GM12878 (cell line): ENCODE measurements around the gene TBKBP1. TPM values are rescaled to one million over a fixed set of nuclear protein-coding genes. Genes with fewer than 3 reads are reported as not detected.
A peak's percentile ranks its signal among the peaks of the same experiment; 100 is the strongest.

Experiments
- ATAC-seq: fragments of 200-7000 bp; cut with Tn5 transposase; 3 replicates; pipeline ENCODE4 v1.9.1; 2020; ENCODE audit warnings: mild to moderate bottlenecking, moderate library complexity
- BruUV-seq: library from RNA; stranded (reverse); fragments of 400-500 nt; replicated peaks from 2 replicates; lab custom pipeline; 2021; lab: Mats Ljungman, UMichigan
- CTCF ChIA-PET: fragments of 300-600 bp; sonication (Branson Sonifier 250); formaldehyde crosslinking; extraction: SDS; loops from one replicate; lab custom pipeline; 2021; ENCODE audit warnings: inconsistent platforms; lab: Yijun Ruan, JAX
- POLR2A ChIA-PET: fragments of 350-600 bp; formaldehyde crosslinking; extraction: SDS; loops from one replicate; lab custom pipeline; 2021; ENCODE audit warnings: inconsistent platforms; lab: Charles Lee
- RAD21 ChIA-PET: fragments of 300-600 bp; sonication (Branson Sonifier 250); formaldehyde crosslinking; loops from one replicate; lab custom pipeline; 2023; ENCODE audit warnings: antibody characterized with exemption; ENCODE audit not compliant: unreplicated experiment; lab: Charles Lee
- SMC1A ChIA-PET: fragments of 300-600 bp; sonication (Branson Sonifier 250); formaldehyde crosslinking; loops from one replicate; lab custom pipeline; 2023; ENCODE audit not compliant: unreplicated experiment, uncharacterized antibody; lab: Charles Lee
- DNase-seq: peaks from one replicate; pipeline ENCODE4 v3.0.0-alpha.2; 2011; ENCODE audit warnings: low read depth, low spot score
- FAIRE-seq: peaks from 3 replicates; lab custom pipeline; 2011; peaks lifted over from hg19 to GRCh38; lab: Jason Lieb, UNC
- H2AFZ ChIP-seq: 2 replicates; pipeline ENCODE4 v1.6.0; 2011; ENCODE audit warnings: low read depth, low read length, control low read depth; ENCODE audit not compliant: control insufficient read depth
- H3K27ac ChIP-seq: 2 replicates; pipeline ENCODE4 v1.5.1; 2011; ENCODE audit warnings: control low read depth; ENCODE audit not compliant: control insufficient read depth, insufficient read depth
- H3K27me3 ChIP-seq, 2 experiments: replicated peaks in 1 of 2; 2 replicates each; pipeline versions ENCODE4 v1.6.0 to v1.6.1; 2011; ENCODE audit warnings: low read length in 1 of 2; ENCODE audit not compliant: control insufficient read depth in 2 of 2, insufficient read depth in 2 of 2
- H3K36me3 ChIP-seq, 2 experiments: 2 replicates each; pipeline ENCODE4 v1.5.1; 2011; ENCODE audit warnings: low read length in 1 of 2; ENCODE audit not compliant: control insufficient read depth in 2 of 2, insufficient read depth in 2 of 2
- H3K4me1 ChIP-seq: 2 replicates; pipeline ENCODE4 v1.6.1; 2011; ENCODE audit warnings: mild to moderate bottlenecking, low read length, moderate library complexity, mixed read lengths; ENCODE audit not compliant: control insufficient read depth, insufficient read depth
- H3K4me2 ChIP-seq: 2 replicates; pipeline ENCODE4 v1.6.0; 2011; ENCODE audit warnings: control low read depth; ENCODE audit not compliant: control insufficient read depth, insufficient read depth
- H3K4me3 ChIP-seq: fragments of 200-600 bp; sonication (generic); 2 replicates; pipeline ENCODE4 v1.5.1; 2016
- H3K79me2 ChIP-seq: 2 replicates; pipeline ENCODE4 v1.6.0; 2011; ENCODE audit warnings: low read length; ENCODE audit not compliant: control insufficient read depth, insufficient read depth
- H3K9ac ChIP-seq: 2 replicates; pipeline ENCODE4 v1.8.0; 2011; ENCODE audit warnings: low read length, control low read depth, mixed read lengths; ENCODE audit not compliant: control insufficient read depth, insufficient read depth
- H3K9me3 ChIP-seq: replicated peaks from 3 replicates; pipeline ENCODE4 v1.5.1; 2011; ENCODE audit warnings: mild to moderate bottlenecking, low read length; ENCODE audit not compliant: control insufficient read depth, insufficient read depth
- H4K20me1 ChIP-seq: 2 replicates; pipeline ENCODE4 v1.6.0; 2011; ENCODE audit not compliant: control insufficient read depth, insufficient read depth
- PKNOX1 ChIP-seq: fragments of 450-650 bp; IDR thresholded peaks from 2 replicates; pipeline ENCODE4 v1.6.1; 2016; ENCODE audit warnings: mild to moderate bottlenecking
- WRNIP1 ChIP-seq: IDR thresholded peaks from 2 replicates; pipeline ENCODE4 v1.6.1; 2011; ENCODE audit warnings: low read depth, low read length, improper control_type of control experiment, borderline replicate concordance
- WGBS: methylation state at CpG from one replicate; pipeline ENCODE4 v1.1.6; 2016; ENCODE audit warnings: low lambda C conversion rate; ENCODE audit not compliant: insufficient replicate concordance, insufficient coverage; ENCODE audit errors: missing lambda C conversion rate; 5-methylcytosine and 5-hydroxymethylcytosine counted together
- in situ Hi-C: fragments of 300-500 bp; cut with MboI; formaldehyde crosslinking; loops from 9 replicates; pipeline ENCODE4 v1.14.3; 2018; ENCODE audit warnings: mixed read lengths
- intact Hi-C: fragments of 100-400 bp; cut with micrococcal nuclease; formaldehyde crosslinking; loops from one replicate; pipeline ENCODE4 v1.14.2; 2022; ENCODE audit not compliant: unreplicated experiment
- polyA plus RNA-seq, 11 experiments: library from polyadenylated mRNA; depleted of rRNA in 4 of 11; unstranded in 6 of 11; stranded (reverse) in 5 of 11; fragments of >200 nt; fragmentation: Nextera tagmentation in 4 of 11; fragmentation: Illumina TruSeq in 1 of 11; extraction: Ambion mirVana in 4 of 11; extraction: Trizol in 1 of 11; gene quantifications; 1 replicate in 1 of 11; 2 replicates in 10 of 11; pipeline versions ENCODE4 v1.2.1 to v1.2.3, GENCODE V29; 2011 to 2016; ENCODE audit warnings: inconsistent platforms in 2 of 11, missing spikeins in 2 of 11, low read depth in 1 of 11
- total RNA-seq, 4 experiments: library from RNA; depleted of rRNA in 3 of 4; stranded (reverse); fragments of >200 nt in 3 of 4; fragmentation: Illumina TruSeq in 1 of 4; extraction: Trizol in 1 of 4; gene quantifications; 2 replicates each; pipeline versions ENCODE4 v1.2.1 to v1.2.3, GENCODE V29; 2013 to 2021

Gene TBKBP1
- total and polyA plus RNA-seq, 10 of the 15 experiments (the other 5 are each of a cell fraction or from before 2014, with no cell fraction given) = 0.11 to 2.7 (median 0.74) TPM; not detected in 3

GRCh38 chr17:47717979-47718621 is 24.1 kb downstream of the TBKBP1 start:
- DNase-seq (no peak), FAIRE-seq (no peak), ATAC-seq (no peak)
- Histone ChIP-seq H3K36me3 (no peaks in the 10 kb centered on the region), H3K4me1 (peaks cover 88% of the 10 kb centered on the region), H3K4me2 (peak overlapping the region; percentile 54; the same call in 1 of the 2 replicates), H3K9me3 (no peaks in the 10 kb centered on the region), H3K27ac (no peak overlapping the region), H3K9ac (no peak overlapping the region), H3K27me3 (peaks cover 0 to 5% of the 10 kb centered on the region in 2 experiments; a peak in 3 of 4 replicates), H3K4me3 (no peak overlapping the region), H2AFZ (no peak overlapping the region), H3K79me2 (no peaks in the 10 kb centered on the region), H4K20me1 (no peaks in the 10 kb centered on the region; the same call in 1 of the 2 replicates)
- TF ChIP-seq PKNOX1 (peak; percentile 72), WRNIP1 (no peak)
- BruUV-seq = no TSS peak
- ChIA-PET SMC1A (interaction anchor here (1.0 to 5.9 kb wide), 8 partner anchors 9 to 69 kb away, joined by 3 to 56 read pairs (median 9); partner anchors contain the start of genes TBKBP1 and TBX21), CTCF (interaction anchor here (0.6 to 9.0 kb wide), 12 partner anchors 9 to 299 kb away, joined by 3 to 229 read pairs (median 6); partner anchors contain the start of gene TBX21), RAD21 (interaction anchor here (1.0 to 8.3 kb wide), 10 partner anchors 10 to 69 kb away, joined by 3 to 142 read pairs (median 5); partner anchors contain the start of genes TBKBP1 and TBX21), POLR2A (interaction anchor here (0.6 to 7.3 kb wide), 6 partner anchors 10 to 113 kb away, joined by 3 to 76 read pairs (median 6); partner anchors contain the start of genes LRRC46, MRPL10 and TBX21)
- in situ Hi-C loops = no loop called here
- intact Hi-C loops = loop anchor here (2.0 kb wide), 1 partner anchor 19 kb away; no protein-coding TSS in a partner anchor
- WGBS = 23% methylated on average over 9 of the region's 9 CpGs
